GM12878 (cell line): Measurements from ENCODE around the gene LTV1. TPM values are rescaled to one million over a fixed set of nuclear protein-coding genes. Genes with fewer than 3 reads are reported as not detected.
"Not testable (repeated sequence)": the region's sequence is repeated elsewhere in the genome, so short reads cannot be mapped to it uniquely, and the experiment has no call there.

Experiments
- ATAC-seq: fragments of 200-7000 bp; cut with Tn5 transposase; 3 replicates; pipeline ENCODE4 v1.9.1; 2020; ENCODE audit warnings: mild to moderate bottlenecking, moderate library complexity
- BruUV-seq: library from RNA; stranded (reverse); fragments of 400-500 nt; replicated peaks from 2 replicates; lab custom pipeline; 2021; lab: Mats Ljungman, UMichigan
- CTCF ChIA-PET: fragments of 300-600 bp; sonication (Branson Sonifier 250); formaldehyde crosslinking; extraction: SDS; loops from one replicate; lab custom pipeline; 2021; ENCODE audit warnings: inconsistent platforms; lab: Yijun Ruan, JAX
- POLR2A ChIA-PET: fragments of 350-600 bp; formaldehyde crosslinking; extraction: SDS; loops from one replicate; lab custom pipeline; 2021; ENCODE audit warnings: inconsistent platforms; lab: Charles Lee
- RAD21 ChIA-PET: fragments of 300-600 bp; sonication (Branson Sonifier 250); formaldehyde crosslinking; loops from one replicate; lab custom pipeline; 2023; ENCODE audit warnings: antibody characterized with exemption; ENCODE audit not compliant: unreplicated experiment; lab: Charles Lee
- SMC1A ChIA-PET: fragments of 300-600 bp; sonication (Branson Sonifier 250); formaldehyde crosslinking; loops from one replicate; lab custom pipeline; 2023; ENCODE audit not compliant: unreplicated experiment, uncharacterized antibody; lab: Charles Lee
- DNase-seq: peaks from one replicate; pipeline ENCODE4 v3.0.0-alpha.2; 2011; ENCODE audit warnings: low read depth, low spot score
- FAIRE-seq: peaks from 3 replicates; lab custom pipeline; 2011; peaks lifted over from hg19 to GRCh38; lab: Jason Lieb, UNC
- H2AFZ ChIP-seq: 2 replicates; pipeline ENCODE4 v1.6.0; 2011; ENCODE audit warnings: low read depth, low read length, control low read depth; ENCODE audit not compliant: control insufficient read depth
- H3K27ac ChIP-seq: 2 replicates; pipeline ENCODE4 v1.5.1; 2011; ENCODE audit warnings: control low read depth; ENCODE audit not compliant: control insufficient read depth, insufficient read depth
- H3K27me3 ChIP-seq, 2 experiments: replicated peaks in 1 of 2; 2 replicates each; pipeline versions ENCODE4 v1.6.0 to v1.6.1; 2011; ENCODE audit warnings: low read length in 1 of 2; ENCODE audit not compliant: control insufficient read depth in 2 of 2, insufficient read depth in 2 of 2
- H3K36me3 ChIP-seq, 2 experiments: 2 replicates each; pipeline ENCODE4 v1.5.1; 2011; ENCODE audit warnings: low read length in 1 of 2; ENCODE audit not compliant: control insufficient read depth in 2 of 2, insufficient read depth in 2 of 2
- H3K4me1 ChIP-seq: 2 replicates; pipeline ENCODE4 v1.6.1; 2011; ENCODE audit warnings: mild to moderate bottlenecking, low read length, moderate library complexity, mixed read lengths; ENCODE audit not compliant: control insufficient read depth, insufficient read depth
- H3K4me2 ChIP-seq: 2 replicates; pipeline ENCODE4 v1.6.0; 2011; ENCODE audit warnings: control low read depth; ENCODE audit not compliant: control insufficient read depth, insufficient read depth
- H3K4me3 ChIP-seq: fragments of 200-600 bp; sonication (generic); 2 replicates; pipeline ENCODE4 v1.5.1; 2016
- H3K79me2 ChIP-seq: 2 replicates; pipeline ENCODE4 v1.6.0; 2011; ENCODE audit warnings: low read length; ENCODE audit not compliant: control insufficient read depth, insufficient read depth
- H3K9ac ChIP-seq: 2 replicates; pipeline ENCODE4 v1.8.0; 2011; ENCODE audit warnings: low read length, control low read depth, mixed read lengths; ENCODE audit not compliant: control insufficient read depth, insufficient read depth
- H3K9me3 ChIP-seq: replicated peaks from 3 replicates; pipeline ENCODE4 v1.5.1; 2011; ENCODE audit warnings: mild to moderate bottlenecking, low read length; ENCODE audit not compliant: control insufficient read depth, insufficient read depth
- H4K20me1 ChIP-seq: 2 replicates; pipeline ENCODE4 v1.6.0; 2011; ENCODE audit not compliant: control insufficient read depth, insufficient read depth
- BHLHE40 ChIP-seq, 2 experiments: fragments of 450-650 bp in 1 of 2; IDR thresholded peaks; 2 replicates each; pipeline ENCODE4 v1.6.1; 2011 to 2017; ENCODE audit warnings: low read depth in 2 of 2, borderline replicate concordance in 1 of 2, improper control_type of control experiment in 1 of 2, low read length in 1 of 2, mild to moderate bottlenecking in 1 of 2
- BMI1 ChIP-seq: fragments of 450-650 bp; IDR thresholded peaks from 2 replicates; pipeline ENCODE4 v1.6.1; 2016; ENCODE audit warnings: mild to moderate bottlenecking, moderate library complexity, borderline replicate concordance
- CBFB ChIP-seq: IDR thresholded peaks from 2 replicates; pipeline ENCODE4 v1.6.1; 2016; ENCODE audit warnings: antibody characterized with exemption, low read depth
- CHD1 ChIP-seq: IDR thresholded peaks from 2 replicates; pipeline ENCODE4 v1.6.1; 2012; ENCODE audit warnings: low read depth, low read length, improper control_type of control experiment
- GABPA ChIP-seq: IDR thresholded peaks from 2 replicates; pipeline ENCODE4 v1.6.1; 2014; ENCODE audit warnings: antibody characterized with exemption, low read depth, mild to moderate bottlenecking, inconsistent platforms
- HCFC1 ChIP-seq: fragments of 150-350 bp; IDR thresholded peaks from 2 replicates; pipeline ENCODE4 v1.6.1; 2014; ENCODE audit warnings: low read length
- IKZF2 ChIP-seq, 2 experiments: fragments of 450-650 bp; IDR thresholded peaks; 2 replicates each; pipeline ENCODE4 v1.6.1; 2017; ENCODE audit warnings: mild to moderate bottlenecking in 2 of 2, moderate library complexity in 2 of 2
- IRF5 ChIP-seq: fragments of 450-650 bp; IDR thresholded peaks from 2 replicates; pipeline ENCODE4 v1.6.1; 2017; ENCODE audit warnings: borderline replicate concordance
- LARP7 ChIP-seq: fragments of 450-650 bp; IDR thresholded peaks from 2 replicates; pipeline ENCODE4 v1.6.1; 2017; ENCODE audit warnings: mild to moderate bottlenecking
- NBN ChIP-seq: fragments of 450-650 bp; IDR thresholded peaks from 2 replicates; pipeline ENCODE4 v1.6.1; 2016
- PAX5 ChIP-seq: IDR thresholded peaks from 2 replicates; pipeline ENCODE4 v1.6.1; 2011; ENCODE audit warnings: low read depth, low read length, borderline replicate concordance
- POLR2AphosphoS2 ChIP-seq: IDR thresholded peaks from 2 replicates; pipeline ENCODE4 v1.6.1; 2011; ENCODE audit warnings: low read depth, mild to moderate bottlenecking, low read length, improper control_type of control experiment, moderate library complexity
- POLR2AphosphoS5 ChIP-seq: IDR thresholded peaks from 2 replicates; pipeline ENCODE4 v1.6.1; 2011; ENCODE audit warnings: mild to moderate bottlenecking, low read length, inconsistent platforms
- RB1 ChIP-seq: fragments of 450-650 bp; formaldehyde crosslinking; IDR thresholded peaks from 2 replicates; pipeline ENCODE4 v1.6.1; 2017; ENCODE audit warnings: mild to moderate bottlenecking, borderline replicate concordance
- RUNX3 ChIP-seq: IDR thresholded peaks from 2 replicates; pipeline ENCODE4 v1.6.1; 2012; ENCODE audit warnings: low read length, inconsistent platforms
- TAF1 ChIP-seq: IDR thresholded peaks from 2 replicates; pipeline ENCODE4 v1.6.1; 2011; ENCODE audit warnings: mild to moderate bottlenecking, low read depth, low read length, borderline replicate concordance
- TBL1XR1 ChIP-seq: IDR thresholded peaks from 2 replicates; pipeline ENCODE4 v1.6.1; 2012; ENCODE audit warnings: low read depth, low read length, improper control_type of control experiment
- USF1 ChIP-seq: IDR thresholded peaks from 2 replicates; pipeline ENCODE4 v1.6.1; 2011; ENCODE audit warnings: borderline replicate concordance, low read depth, mild to moderate bottlenecking, moderate library complexity, mixed read lengths, low read length; ENCODE audit not compliant: insufficient read depth; ENCODE audit errors: extremely low read length
- YY1 ChIP-seq: IDR thresholded peaks from 2 replicates; pipeline ENCODE4 v1.6.1; 2011; ENCODE audit warnings: low read depth, mild to moderate bottlenecking, low read length
- WGBS: methylation state at CpG from one replicate; pipeline ENCODE4 v1.1.6; 2016; ENCODE audit warnings: low lambda C conversion rate; ENCODE audit not compliant: insufficient replicate concordance, insufficient coverage; ENCODE audit errors: missing lambda C conversion rate; 5-methylcytosine and 5-hydroxymethylcytosine counted together
- in situ Hi-C: fragments of 300-500 bp; cut with MboI; formaldehyde crosslinking; loops from 9 replicates; pipeline ENCODE4 v1.14.3; 2018; ENCODE audit warnings: mixed read lengths
- intact Hi-C: fragments of 100-400 bp; cut with micrococcal nuclease; formaldehyde crosslinking; loops from one replicate; pipeline ENCODE4 v1.14.2; 2022; ENCODE audit not compliant: unreplicated experiment
- polyA plus RNA-seq, 11 experiments: library from polyadenylated mRNA; depleted of rRNA in 4 of 11; unstranded in 6 of 11; stranded (reverse) in 5 of 11; fragments of >200 nt; fragmentation: Nextera tagmentation in 4 of 11; fragmentation: Illumina TruSeq in 1 of 11; extraction: Ambion mirVana in 4 of 11; extraction: Trizol in 1 of 11; gene quantifications; 1 replicate in 1 of 11; 2 replicates in 10 of 11; pipeline versions ENCODE4 v1.2.1 to v1.2.3, GENCODE V29; 2011 to 2016; ENCODE audit warnings: inconsistent platforms in 2 of 11, missing spikeins in 2 of 11, low read depth in 1 of 11
- total RNA-seq, 4 experiments: library from RNA; depleted of rRNA in 3 of 4; stranded (reverse); fragments of >200 nt in 3 of 4; fragmentation: Illumina TruSeq in 1 of 4; extraction: Trizol in 1 of 4; gene quantifications; 2 replicates each; pipeline versions ENCODE4 v1.2.1 to v1.2.3, GENCODE V29; 2013 to 2021

LTV1 gene
- total and polyA plus RNA-seq, 10 of the 15 experiments (the other 5 are each of a cell fraction or from before 2014, with no cell fraction given) = 22.3 to 66.4 (median 52.0) TPM

- TF ChIP-seq IKZF2 (IDR thresholded peaks at IDR 0.05) (peak; percentile 66 to 79; a peak in 2 of 4 replicates), HCFC1 (peak; percentile 31; the same call in 1 of the 2 replicates), IRF5 (peak; percentile 78), BHLHE40 (IDR thresholded peaks at IDR 0.05; ENCODE audit: borderline replicate concordance in 1 of 2, low read depth in 2 of 2, low read length in 1 of 2) (peak; percentile 99 to 100), GABPA (peak; percentile 83), CHD1 (no peak), POLR2AphosphoS2 (peak; percentile 91), TBL1XR1 (0 out of 2 replicates have a peak, but pooled peaks have one; percentile 21), NBN (peak; percentile 67; the same call in 1 of the 2 replicates), TAF1 (peak; percentile 73), YY1 (no peak), CBFB (peak; percentile 94), USF1 (peak; percentile 29), RUNX3 (peak; percentile 84), PAX5 (peak; percentile 10; the same call in 1 of the 2 replicates), POLR2AphosphoS5 (peak; percentile 89), BMI1 (peak; percentile 84), LARP7 (peak; percentile 72; the same call in 1 of the 2 replicates), RB1 (peak; percentile 24; the same call in 1 of the 2 replicates)
- TF ChIP-seq, all 136 proteins: peak for 59
These were observed at the start of gene LTV1 (continued) for GRCh38 chr6:143842902-143843676.

GRCh38 chr6:143796551-143796950, 46.6 kb upstream of the LTV1 start:
- H3K27me3 ChIP-seq, intact Hi-C loops, SMC1A ChIA-PET, H3K4me3 ChIP-seq, RAD21 ChIA-PET, H3K36me3 ChIP-seq, H4K20me1 ChIP-seq, H2AFZ ChIP-seq, H3K4me1 ChIP-seq, BruUV-seq, in situ Hi-C loops, H3K79me2 ChIP-seq, H3K9me3 ChIP-seq, ATAC-seq, POLR2A ChIA-PET, DNase-seq, CTCF ChIA-PET, FAIRE-seq, H3K27ac ChIP-seq, H3K9ac ChIP-seq, H3K4me2 ChIP-seq: not testable (repeated sequence)
- 94% methylated on average over 2 of the region's 2 CpGs for WGBS
